Activated T-helper 9 cell treated with anti-CD3 and anti-CD28 coated beads, Interleukin-2, amount 50 U/mL, for 16 hours (primary cell): ENCODE results near the gene IL1RL1.

Experiments
- DNase-seq: peaks from one replicate; pipeline ENCODE4 v3.0.0-alpha.2; 2020; ENCODE audit warnings: low read depth

IL1RL1 gene

DNA sequence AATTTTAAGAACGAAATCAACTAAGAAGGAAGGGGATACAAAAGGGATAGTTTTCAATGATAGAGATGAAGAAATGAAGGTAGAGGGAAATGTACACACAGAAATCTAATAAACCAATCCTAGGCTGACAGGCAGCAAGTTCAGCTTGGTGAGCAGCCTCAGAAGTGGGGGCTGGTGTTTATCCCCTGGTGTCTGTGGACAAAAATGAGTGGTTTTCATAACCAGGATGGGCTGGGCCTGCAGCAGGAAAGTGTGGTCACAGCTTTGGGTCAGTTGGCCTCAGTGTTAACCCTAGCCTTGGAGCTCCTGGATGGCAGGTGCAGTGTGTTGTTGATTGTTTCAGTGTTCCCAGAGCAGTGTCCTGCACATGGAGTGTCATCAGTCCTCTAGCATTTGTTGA, 58.5 kb downstream of the IL1RL1 start:
- DNase-seq = no peak

DNA sequence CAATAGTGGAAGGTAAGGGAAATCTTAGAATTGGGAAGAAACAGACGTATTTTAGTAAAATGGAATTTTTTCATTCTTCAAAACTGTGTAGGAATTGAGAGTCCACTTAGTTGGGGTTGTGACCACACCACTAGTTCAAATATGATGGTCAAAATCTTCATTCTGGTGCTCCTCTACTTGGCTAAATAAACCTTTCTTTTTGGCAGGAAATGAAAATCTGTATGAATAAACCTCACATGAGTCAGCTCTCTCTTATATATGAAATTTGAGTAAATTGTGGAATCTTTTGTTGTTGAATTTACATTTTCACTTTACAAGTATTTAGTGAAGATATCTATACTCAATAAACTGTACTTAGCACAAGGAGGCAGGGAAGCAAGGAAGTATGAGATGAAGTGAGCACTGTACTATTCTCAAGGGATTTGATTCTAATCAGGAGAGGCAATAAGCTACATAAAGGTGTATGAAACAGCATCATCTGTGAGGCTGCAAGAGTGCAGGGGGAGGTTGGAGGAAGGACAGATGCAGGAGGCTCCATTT, 64.8 kb downstream of the IL1RL1 start:
- no peak for DNase-seq

DNA sequence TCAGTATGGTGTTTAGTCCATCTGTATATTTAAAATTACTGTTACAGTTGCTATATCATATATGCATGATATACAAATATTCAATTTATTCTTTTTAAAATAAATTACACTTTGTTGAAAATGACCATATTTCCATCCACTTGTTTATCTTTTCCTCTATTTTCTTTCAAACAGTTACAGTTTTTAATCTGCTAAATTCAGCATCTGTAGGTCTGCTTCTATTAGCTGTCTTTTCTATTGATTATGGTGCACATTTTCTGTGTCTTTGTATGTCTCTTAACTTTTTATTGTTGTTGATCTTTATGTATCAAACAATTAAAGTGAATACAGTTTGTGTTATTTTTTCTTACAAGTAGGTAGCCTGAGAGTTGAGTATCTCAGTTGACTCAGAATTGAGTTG, 72.4 kb downstream of the IL1RL1 start:
- DNase-seq = no peak

GRCh38 chr2:102385522-102385921, 74.2 kb downstream of the IL1RL1 start:
- no peak for DNase-seq

- DNase-seq = no peak
These were observed 74.6 kb downstream of the IL1RL1 start for GRCh38 chr2:102386004-102386403.

GRCh38 chr2:102386867-102387541, 75.6 kb downstream of the IL1RL1 start:
- DNase-seq = no peak

GRCh38 chr2:102387763-102388546, 76.6 kb downstream of the IL1RL1 start:
- no peak for DNase-seq

DNA sequence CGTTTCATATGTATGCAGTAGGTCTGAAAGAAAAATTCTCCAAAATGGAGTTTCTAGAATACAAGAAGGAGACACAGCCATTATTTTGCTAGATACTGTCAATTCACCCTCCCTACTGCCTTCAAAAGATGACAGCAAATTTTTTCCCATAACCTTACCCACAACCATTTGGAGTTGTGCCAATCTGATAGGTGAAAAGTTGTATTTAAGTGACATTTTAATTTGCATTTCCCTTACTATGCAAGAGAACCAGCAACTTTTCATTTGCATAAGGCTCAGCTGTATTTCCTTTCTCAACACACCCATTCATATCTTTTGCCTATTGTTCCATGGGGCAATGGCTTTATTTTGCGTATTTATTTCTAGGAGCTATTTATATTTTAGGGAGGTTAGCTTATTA, 80.2 kb downstream of the IL1RL1 start:
- no peak for DNase-seq

GRCh38 chr2:102392096-102392495, 80.7 kb downstream of the IL1RL1 start:
- no peak for DNase-seq

- no peak for DNase-seq
These were observed 81.6 kb downstream of the IL1RL1 start for GRCh38 chr2:102392942-102393341.

DNA sequence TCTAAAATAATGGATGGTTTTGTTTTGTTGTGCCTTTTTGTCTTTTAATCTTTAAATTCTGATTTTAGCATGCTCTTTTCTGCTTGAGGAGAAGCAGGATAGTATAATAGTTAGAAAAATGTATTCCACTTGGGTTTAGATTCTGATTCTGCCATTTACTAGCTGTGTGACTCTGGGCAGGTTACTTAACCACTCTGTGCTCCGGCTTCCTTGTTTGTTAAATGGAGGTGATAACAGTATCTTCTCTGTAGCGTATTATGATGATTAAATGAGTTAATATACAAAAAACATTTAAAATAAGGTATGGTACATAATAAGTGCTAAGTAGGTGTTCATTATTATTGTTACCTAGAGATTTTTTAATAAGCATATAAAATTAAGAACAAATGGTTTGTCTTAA, 84.6 kb downstream of the IL1RL1 start:
- no peak for DNase-seq

DNA sequence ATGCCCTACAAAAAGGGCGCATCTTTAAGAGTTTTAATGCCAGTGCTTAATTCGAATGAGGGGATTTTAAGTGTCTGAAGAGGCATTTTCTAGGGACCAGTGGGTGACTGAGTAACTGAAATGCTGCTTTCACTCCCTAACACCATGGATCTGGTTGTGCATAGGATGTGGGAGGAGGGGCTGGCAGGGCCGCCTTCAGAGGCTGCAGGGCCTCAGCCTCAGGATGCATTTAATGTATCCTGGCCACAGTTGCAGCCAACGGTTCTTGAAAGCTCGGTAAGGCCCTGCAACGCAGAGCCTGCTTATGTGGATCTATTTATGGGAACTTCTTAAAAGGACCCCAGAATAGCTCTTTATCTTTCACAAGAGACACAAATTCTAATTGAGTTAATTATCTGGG, 85.8 kb downstream of the IL1RL1 start:
- no peak for DNase-seq

- no peak for DNase-seq
These were observed 88.3 kb downstream of the IL1RL1 start for GRCh38 chr2:102399499-102400141.

DNA sequence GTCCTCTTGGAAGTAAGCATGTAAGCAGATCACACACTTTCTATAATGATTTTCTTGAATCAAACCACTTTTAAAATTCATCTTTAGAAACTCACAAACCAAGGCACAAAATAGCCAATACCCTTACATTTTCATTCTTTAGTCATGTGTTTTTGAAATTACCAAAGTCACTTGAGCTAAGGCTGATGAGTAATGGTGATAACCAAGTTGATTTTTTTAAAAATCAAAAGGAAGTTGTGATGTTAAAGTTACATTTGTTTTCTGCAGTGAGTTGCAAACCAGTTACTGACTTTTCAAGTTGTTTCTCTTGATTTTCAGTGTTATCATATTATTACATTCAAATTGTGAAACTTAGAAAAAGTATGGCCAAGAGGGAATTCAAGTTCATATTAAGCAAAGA, 90.1 kb downstream of the IL1RL1 start:
- no peak for DNase-seq
